Tibial nerve (tissue), 4 donors: ENCODE data around the gene CD6.

Source experiments
- EP300 ChIP-seq, 2 donors: sonication (generic); formaldehyde crosslinking; IDR thresholded peaks; one replicate each; pipeline ENCODE4 v1.6.1; 2017; ENCODE audit warnings: antibody characterized with exemption in 2 of 2, mild to moderate bottlenecking in 1 of 2
- POLR2A ChIP-seq, 2 donors: fragments of 450-650 bp; IDR thresholded peaks; one replicate each; pipeline ENCODE4 v1.6.1; 2017; ENCODE audit warnings: antibody characterized with exemption in 2 of 2, mild to moderate bottlenecking in 2 of 2, moderate library complexity in 2 of 2
- TF ChIP-seq, protein P1 (sequence below), 5 experiments: fragments of 200-600 bp in 3 of 5; fragments of 450-650 bp in 2 of 5; sonication (generic) in 3 of 5; IDR thresholded peaks; one replicate each; pipeline ENCODE4 v1.5.1; 2016 to 2019; ENCODE audit warnings: antibody characterized with exemption in 5 of 5, mild to moderate bottlenecking in 3 of 5, moderate library complexity in 2 of 5

DNA sequence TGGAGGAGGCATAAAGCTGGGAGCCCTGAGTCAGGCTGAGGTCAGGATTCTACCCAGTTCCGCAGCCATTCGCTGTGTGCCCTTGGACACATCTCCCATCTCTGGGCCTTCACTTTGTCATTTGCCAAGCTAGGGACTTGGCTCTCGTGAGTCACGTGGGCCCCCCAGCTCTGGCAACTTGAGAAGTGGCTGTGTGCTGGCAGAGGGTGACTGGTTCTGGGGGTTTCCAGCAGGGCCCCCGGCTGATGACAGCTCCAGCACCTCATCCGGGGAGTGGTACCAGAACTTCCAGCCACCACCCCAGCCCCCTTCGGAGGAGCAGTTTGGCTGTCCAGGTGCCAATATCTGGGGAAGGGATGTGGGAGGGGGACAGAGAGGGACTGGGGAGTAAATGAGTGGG is 46.6 kb downstream of the CD6 start:
- TF ChIP-seq, protein P1, sequence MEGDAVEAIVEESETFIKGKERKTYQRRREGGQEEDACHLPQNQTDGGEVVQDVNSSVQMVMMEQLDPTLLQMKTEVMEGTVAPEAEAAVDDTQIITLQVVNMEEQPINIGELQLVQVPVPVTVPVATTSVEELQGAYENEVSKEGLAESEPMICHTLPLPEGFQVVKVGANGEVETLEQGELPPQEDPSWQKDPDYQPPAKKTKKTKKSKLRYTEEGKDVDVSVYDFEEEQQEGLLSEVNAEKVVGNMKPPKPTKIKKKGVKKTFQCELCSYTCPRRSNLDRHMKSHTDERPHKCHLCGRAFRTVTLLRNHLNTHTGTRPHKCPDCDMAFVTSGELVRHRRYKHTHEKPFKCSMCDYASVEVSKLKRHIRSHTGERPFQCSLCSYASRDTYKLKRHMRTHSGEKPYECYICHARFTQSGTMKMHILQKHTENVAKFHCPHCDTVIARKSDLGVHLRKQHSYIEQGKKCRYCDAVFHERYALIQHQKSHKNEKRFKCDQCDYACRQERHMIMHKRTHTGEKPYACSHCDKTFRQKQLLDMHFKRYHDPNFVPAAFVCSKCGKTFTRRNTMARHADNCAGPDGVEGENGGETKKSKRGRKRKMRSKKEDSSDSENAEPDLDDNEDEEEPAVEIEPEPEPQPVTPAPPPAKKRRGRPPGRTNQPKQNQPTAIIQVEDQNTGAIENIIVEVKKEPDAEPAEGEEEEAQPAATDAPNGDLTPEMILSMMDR (IDR thresholded peaks at IDR 0.05), result no peak
- TF ChIP-seq POLR2A (IDR thresholded peaks at IDR 0.05) (no peak), EP300 (IDR thresholded peaks at IDR 0.05) (no peak)
